22Rv1 (cell line): ENCODE results near the gene RUBCNL.

Experiments
- H3K27ac ChIP-seq: fragments of 450-650 bp; 2 replicates; pipeline ENCODE4 v1.5.1; 2017
- ZFX ChIP-seq: fragments of 450-650 bp; IDR thresholded peaks from 2 replicates; pipeline ENCODE4 v1.6.1; 2017; ENCODE audit warnings: antibody characterized with exemption, borderline replicate concordance

Gene RUBCNL

DNA sequence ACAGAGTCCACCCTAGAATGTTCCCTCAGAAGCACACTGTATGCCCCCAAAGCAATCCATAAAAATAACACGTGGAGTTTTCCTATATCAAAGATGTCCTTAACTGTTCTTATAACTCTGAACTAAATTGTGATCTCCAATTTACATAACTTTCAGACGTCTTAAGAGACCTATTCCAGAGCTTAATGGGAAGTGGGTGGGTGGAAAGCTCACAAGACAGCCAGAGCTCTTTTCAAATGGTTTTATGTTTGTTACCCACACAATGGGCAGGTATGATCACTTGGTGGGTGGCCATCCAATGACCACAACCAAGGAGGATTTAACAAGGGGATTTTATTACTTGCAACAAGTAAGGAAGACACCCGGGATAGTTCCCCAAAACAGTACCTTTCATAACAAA, 93.6 kb downstream of the RUBCNL start:
- no peak for TF ChIP-seq ZFX
- H3K27ac ChIP-seq, result no peak overlapping the region
